Right renal cortex interstitium (tissue), 3 donors: Measurements from ENCODE around the gene MMP27. TPM values are rescaled to one million over a fixed set of nuclear protein-coding genes. Genes with fewer than 3 reads are reported as not detected.
"Not testable (repeated sequence)": the region's sequence is repeated elsewhere in the genome, so short reads cannot be mapped to it uniquely, and the experiment has no call there.

ENCODE experiments used
- DNase-seq, 3 donors: peaks; one replicate each; pipeline ENCODE4 v3.0.0-alpha.2; 2013; ENCODE audit warnings: low read depth in 3 of 3, low spot score in 2 of 3
- polyA plus RNA-seq, 3 donors: library from polyadenylated mRNA; unstranded; fragments of 120-200 nt; gene quantifications; one replicate each; pipeline ENCODE4 v1.2.1, GENCODE V29; 2013; ENCODE audit not compliant: insufficient read length in 3 of 3

Gene MMP27, protein sequence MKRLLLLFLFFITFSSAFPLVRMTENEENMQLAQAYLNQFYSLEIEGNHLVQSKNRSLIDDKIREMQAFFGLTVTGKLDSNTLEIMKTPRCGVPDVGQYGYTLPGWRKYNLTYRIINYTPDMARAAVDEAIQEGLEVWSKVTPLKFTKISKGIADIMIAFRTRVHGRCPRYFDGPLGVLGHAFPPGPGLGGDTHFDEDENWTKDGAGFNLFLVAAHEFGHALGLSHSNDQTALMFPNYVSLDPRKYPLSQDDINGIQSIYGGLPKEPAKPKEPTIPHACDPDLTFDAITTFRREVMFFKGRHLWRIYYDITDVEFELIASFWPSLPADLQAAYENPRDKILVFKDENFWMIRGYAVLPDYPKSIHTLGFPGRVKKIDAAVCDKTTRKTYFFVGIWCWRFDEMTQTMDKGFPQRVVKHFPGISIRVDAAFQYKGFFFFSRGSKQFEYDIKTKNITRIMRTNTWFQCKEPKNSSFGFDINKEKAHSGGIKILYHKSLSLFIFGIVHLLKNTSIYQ
- not detected for polyA plus RNA-seq

DNA sequence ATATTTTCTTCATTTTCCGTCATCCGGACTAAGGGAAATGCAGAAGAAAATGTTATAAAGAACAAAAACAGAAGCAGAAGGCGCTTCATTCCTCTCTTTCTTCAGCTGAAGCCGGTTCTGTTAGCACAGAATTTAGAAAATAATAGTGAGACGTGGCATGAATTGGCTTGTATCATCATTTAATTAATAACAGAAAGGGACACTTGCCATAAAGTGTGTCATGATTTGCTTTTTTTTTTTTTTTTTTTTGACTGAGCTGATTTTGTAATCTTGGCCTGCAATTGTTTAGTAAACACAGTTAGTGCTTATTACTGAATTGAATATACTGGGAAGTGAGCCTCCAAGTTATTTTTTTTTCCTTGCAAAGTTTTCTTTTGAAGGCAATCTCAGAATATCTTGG lies at the start of gene MMP27:
Gene MMP27 (minus strand): TSS at position 144 of the 400 bp plus-strand sequence. CDS start 55 bp downstream, at position 89.
- DNase-seq, result no peak

DNA sequence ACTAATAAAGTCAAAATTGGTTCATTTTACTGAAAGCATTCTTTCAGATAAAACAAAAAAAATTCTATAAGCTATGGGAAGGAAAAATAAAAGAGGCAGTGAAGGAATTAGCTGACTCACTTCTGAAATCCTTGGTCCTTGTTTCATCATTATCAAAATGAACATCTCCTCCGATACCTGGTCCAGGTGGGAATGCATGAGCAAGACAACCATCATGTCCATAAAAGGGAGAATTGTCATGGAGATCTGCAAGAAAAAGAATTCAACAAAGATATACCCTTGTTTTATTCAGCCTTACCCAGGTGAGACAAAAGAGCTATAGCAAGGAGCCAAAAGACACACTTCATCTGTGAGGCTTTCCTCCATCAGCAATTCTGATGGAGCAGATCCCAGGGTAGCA lies 47.7 kb upstream of the MMP27 start:
- DNase-seq, result no peak

DNA sequence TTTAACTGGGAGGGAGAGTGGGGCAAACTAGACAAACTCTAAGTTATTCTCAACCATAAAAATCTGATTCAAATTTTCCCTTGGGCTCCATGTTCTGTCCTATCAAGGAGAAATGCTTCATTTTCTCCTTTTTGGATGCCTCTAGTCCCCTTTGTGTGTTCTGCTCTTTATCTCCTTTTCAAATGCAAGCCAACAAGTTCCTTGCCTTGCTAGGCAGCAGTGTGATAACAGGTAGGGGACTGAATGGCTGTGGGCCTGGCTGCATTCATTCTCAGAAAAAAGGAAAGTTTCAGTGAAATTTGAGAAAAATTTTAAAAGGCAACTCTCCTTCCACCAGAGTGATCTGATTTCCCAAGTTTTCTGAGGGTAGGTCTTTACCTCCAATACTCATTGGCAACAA lies 46.1 kb upstream of the MMP27 start:
- no peak for DNase-seq

DNA sequence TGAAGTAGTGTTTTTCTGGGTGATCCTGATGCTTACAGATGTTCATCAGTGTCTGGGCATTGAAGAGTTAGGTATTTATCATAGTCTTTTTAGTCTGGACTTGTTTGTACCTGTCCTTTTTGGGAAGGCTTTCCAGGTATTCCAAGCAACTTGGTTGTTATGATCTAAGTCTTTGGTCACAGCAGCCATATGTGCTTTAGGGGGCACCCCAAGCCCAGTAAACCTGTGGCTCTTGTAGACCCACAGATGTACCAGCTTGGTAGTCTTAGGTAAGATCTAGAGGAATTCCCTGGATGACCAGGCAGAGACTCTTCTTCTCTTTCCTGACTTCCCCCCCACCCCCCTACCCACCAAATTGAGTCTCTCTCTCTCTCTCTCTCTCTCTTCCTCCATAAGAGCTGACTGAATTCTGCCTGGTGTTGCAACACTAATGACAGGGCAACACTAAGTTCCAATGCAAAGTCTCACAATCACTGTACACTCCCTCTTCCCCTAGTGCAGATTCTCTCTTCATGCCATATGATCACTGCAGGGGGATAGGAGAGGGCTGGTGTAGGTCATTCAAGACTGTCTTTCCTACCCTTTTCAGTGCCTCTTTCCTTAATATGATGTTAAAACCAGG lies 43.6 kb upstream of the MMP27 start:
- DNase-seq, result no peak

DNA sequence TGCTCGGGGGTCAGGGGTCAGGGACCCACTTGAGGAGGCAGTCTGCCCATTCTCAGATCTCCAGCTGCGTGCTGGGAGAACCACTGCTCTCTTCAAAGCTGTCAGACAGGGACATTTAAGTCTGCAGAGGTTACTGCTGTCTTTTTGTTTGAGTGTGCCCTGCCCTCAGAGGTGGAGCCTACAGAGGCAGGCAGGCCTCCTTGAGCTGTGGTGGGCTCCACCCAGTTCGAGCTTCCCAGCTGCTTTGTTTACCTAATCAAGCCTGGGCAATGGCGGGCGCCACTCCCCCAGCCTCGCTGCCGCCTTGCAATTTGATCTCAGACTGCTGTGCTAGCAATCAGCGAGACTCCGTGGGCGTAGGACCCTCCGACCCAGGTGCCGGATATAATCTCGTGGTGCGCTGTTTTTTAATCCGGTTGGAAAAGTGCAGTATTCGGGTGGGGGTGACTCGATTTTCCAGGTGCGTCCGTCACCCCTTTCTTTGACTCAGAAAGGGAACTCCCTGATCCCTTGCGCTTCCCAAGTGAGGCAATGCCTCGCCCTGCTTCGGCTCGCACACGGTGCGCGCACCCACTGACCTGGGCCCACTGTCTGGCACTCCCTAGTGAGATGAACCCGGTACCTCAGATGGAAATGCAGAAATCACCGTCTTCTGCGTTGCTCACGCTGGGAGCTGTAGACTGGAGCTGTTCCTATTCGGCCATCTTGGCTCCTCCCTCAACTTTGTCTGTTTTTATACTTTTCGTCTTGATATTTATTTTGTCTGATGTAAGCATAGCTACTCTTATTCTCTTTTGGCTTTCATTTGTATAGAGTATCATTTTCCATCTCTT lies 41.4 kb upstream of the MMP27 start:
- DNase-seq, result not testable (repeated sequence)

DNA sequence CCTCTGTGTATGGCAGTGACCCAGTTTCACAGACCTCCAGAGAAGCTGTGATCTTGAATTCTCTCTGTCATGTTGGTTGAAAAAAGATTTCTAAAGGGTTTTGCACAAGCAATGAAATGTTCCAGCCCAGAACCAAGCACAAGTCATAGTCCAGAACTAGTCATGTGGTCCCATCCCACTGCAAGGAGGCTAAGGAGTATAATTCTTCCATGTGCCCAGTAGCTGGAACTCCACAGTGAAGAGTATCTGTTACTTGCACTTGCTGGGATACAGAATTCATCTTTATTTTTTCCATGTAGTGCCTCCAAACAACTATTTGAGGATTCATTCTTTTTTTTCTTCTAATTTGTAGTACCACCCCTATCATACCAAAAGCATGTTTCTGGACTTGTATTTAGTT lies 29.1 kb upstream of the MMP27 start:
- DNase-seq, result no peak

DNA sequence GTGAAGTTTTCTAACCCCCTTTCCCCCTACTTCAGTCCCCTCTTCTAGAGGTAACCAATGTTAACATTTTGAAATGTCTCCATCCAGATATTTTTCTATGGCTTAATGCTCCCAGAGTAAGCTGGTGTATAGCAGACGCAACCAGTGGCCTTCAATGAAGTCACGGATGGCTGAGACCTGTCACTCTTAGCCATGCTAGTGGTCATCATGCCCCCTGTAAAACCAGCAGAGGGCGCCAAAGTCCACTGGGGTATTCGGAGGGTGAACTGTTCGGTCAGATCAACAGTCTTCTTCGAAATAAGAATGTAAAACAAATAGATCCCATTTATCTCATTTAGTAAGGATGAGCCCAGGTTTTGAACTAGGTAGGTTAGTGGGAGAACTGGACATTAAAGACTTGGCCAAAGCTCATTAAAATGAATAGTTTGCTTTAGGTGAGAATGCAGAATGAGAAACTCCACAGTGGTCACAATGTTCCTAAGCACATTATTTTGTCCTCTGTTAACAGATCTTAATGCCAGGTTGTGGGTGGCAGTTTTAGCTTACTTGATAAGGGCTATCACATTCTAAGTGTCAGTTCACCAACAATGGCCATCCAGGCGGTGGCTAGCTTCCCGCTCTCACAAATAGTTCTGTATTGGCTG lies 27.8 kb upstream of the MMP27 start:
- no peak for DNase-seq

DNA sequence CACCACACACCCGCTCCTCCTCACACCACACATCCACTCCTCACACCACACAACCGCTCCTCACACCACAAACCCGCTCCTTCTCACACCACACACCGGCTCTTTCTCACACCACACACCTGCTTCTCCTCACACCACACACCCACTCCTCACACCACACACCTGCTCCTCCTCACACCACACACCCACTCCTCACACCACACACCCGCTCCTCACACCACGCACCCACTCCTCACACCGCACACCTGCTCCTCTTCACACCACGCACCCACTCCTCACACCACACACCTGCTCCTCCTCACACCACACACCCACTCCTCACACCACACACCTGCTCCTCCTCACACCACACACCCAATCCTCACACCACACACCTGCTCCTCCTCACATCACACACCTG lies 25.4 kb upstream of the MMP27 start:
- DNase-seq, result not testable (repeated sequence)

DNA sequence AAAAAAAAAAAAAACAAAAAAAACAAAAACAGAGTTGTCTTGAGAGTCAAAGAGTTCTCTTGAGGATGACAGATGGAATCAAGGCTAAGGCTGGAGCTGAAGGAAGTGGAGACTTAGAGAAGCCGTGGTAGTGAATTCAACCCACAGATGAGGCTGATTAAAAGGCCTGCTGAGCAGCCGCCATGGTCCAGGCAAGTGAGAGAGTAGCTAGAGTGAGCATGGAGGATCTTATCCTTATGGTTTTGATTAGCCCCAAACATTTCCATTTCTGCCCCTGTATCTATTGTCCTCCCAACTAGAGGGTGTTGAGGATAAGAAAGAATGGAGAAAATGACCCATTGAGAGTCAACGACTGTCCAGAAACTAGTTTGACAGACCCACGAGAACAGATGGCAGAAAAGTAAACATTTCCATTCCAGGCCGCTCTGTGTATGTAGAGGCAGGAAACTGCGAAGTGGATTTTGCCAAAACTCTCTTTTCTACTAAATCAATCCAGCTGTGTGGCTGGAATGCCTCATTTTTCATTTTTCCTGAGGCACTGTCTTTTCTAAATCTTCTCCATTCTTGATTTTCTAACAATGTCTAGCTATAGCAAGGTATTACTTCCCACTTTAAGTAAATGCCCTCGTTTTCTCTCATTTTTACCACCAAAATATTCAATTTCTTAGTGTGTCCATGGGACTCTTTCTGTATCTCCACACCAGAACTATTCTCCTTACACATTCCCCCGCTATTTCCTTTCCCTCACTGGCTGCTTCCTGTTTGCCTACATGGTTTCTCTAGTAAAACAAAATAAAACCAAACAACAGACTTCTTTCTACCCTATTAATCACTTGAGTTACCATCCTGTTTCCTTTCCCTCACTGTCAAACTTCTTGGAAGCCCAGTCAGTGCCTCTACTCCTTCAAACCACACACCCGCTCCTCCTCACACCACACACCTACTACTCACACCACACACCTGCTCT lies 24.6 kb upstream of the MMP27 start:
- no peak for DNase-seq

DNA sequence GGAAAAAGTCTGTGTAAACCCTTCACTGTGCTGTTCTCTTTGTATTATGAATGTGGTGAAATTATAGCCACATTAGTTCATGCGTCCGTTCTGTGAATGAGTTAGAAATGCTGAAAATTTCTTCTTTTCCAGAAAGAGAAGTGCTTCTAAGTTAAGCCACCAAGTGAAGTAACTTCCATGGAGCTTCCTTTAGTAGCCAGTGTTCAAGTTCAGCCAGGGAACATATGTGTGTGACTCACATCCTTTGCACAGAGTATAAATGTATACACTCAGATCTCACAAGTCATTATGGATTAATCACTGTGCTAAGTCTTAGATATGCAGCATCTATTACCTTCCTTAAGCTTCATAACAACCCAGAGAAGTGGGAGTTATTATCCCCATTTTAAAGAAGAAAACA lies 22.3 kb upstream of the MMP27 start:
- DNase-seq, result no peak

DNA sequence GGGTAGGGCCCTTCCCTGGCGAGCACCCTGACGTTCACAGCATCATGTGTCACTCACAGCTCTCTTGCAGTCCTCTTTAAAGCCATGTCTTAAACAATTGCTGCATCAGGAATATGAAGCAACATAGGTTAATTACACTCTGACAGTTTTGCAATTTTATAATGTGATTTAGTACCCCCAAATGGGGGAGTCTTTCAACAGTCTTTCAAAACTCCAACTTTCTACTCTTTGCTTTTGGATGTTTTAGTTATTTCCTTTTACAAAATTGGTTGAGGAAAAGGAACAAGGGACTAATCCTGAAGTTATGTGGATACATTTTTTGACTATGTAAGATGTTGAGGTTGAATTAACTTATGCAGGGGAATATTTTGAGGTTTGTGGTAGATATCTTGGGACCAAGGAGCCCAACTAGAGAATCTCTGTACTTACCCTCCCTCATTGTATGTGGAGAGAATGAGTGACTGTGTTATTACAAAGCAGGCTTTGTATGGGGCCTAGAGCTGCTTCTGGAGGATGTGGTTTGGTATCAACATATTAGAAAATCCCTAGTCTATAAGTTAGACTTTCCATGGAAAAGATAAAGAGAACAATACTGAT lies 19.4 kb upstream of the MMP27 start, which contains the start of gene MMP8:
Gene MMP8 (minus strand): TSS at position 51 of the 597 bp plus-strand sequence. CDS start 99 bp downstream, outside the sequence.
- no peak for DNase-seq

DNA sequence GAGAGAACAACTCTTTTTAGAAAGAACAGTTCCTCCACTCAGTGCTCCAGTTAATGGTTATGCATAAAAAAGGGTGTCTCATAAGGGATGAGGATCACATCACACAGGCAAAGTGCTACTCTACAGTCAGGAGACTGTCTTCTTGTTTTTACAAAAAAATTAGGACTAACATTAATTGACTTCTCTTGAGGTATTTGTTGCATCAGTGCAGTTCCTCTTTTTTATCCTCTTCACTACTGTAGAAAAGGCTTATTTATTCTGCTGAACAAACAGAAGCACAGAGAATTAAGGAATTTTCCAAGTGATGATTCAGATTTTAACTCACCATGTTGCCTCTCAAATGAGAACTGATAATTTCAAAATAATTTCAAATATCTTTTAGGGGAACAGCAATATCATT lies 17.3 kb upstream of the MMP27 start:
- DNase-seq, result no peak

DNA sequence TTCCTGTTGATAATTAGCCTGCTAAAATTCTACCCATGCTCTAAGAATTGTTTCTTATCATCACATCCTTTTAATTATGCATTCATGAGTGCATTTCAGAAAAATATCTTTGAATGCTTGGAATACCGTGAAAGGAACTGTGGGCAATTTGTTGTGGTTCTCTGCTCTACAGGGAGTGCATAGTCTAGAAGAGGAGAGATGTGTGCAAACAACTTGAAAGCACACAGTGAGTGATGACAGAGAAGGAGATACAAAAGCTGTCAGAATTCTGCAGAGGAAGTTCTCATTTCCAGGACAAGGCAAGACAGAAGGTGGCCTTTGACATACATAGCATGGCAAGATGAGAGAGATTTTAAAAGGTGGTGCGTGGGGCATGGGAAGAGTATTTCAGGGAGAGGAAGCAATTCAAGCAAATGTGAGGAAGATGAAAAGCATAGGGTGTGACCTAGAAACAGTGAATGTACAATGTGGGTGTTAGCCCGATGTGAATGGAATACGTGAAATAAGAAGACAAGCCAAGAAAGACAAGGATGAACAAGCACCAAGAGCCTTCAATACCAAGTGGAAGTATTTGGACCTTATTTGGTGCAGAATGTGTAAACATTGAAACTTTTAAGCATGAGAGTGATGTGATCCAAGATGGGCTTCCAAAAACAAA lies 14.2 kb upstream of the MMP27 start:
- DNase-seq, result no peak

DNA sequence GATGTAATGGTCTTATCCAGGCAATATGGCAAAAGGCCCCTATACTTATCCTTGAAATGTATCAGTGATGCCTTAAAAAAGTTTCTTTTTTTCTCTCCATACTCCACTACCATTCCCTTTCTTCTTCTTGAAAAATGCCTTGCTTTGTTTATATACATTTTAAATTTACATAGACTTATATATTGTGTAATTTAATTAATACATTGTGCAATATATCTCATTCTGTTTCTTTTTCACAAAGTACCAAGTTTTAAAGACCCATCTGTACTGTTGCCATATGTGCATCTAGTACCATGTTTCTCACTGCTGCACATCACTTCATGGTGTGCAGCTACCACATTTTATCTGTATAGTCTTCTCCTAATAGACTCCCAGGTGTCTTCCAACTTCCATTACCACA lies 11.7 kb upstream of the MMP27 start:
- no peak for DNase-seq

DNA sequence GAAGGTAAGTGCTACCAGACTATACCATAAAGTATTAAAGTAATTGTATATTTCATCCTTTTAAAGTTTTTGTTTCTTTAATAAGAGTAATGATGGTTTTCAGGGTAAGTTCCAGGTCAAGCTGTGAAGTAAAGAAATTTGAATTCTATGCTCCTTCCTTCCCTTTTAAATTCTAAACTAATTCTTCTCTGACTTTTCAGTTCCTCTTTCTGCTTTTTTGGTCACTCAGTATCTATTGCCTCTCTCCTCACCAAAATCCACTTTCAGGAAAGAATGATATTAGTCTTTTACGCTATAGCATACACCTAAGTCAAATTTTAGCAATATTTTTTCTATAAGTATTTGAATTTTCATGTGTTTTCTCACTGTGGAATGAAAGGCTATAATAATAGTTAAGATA lies 11.0 kb upstream of the MMP27 start:
- no peak for DNase-seq

DNA sequence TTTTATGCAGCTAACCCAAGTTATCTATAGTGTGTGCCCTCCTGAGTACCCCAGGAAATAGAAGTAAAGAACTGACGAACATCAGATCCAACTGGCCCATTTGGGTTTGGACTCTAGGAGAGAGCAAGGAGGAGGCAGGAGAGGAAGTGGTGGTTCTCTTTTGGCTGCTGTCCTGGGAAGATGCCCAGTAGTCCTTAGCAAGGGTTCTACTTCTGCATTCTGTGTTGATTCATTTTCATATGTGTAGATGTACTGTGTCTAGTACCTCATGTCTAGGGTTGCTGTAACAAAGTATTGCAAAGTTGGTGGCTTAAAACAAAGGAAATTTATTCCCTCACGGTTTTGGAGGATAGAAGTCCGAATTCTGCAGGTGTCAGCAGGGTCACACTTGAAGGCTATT lies 6.6 kb upstream of the MMP27 start:
- no peak for DNase-seq

DNA sequence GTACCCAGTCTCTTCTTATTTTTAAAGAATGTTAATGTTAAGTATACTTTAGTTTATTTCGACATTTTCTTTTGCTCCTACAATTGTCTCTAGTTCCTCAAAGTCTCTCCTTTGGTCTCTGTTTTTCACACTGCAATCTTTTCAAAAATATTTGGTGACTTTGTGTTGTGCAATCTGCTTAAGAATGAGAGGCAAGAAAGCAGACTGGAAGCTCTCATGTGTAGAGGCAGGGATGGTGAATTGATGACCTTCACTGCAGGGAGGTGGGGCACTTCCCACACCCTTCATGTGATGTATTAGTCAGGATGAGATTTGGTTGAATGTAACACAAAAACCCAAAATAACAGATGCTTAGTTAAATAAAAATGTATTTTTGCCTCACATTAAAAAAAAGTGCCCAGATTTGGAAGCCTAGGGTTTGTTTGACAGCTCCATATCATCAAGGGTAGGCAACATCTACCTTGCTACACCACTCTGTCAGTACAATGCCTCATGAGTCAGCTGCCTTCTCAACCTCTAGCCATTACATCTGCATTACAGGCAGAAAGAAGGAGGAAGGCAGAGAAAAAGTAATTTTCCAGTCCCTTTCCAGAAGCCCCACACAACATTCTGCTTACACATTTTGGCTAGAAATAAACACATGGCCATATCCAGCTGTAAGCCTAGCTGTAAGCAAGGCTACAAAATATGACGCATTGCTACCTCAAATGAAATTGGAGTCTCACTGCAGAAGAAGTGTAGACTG lies 3.8 kb upstream of the MMP27 start:
- no peak for DNase-seq

DNA sequence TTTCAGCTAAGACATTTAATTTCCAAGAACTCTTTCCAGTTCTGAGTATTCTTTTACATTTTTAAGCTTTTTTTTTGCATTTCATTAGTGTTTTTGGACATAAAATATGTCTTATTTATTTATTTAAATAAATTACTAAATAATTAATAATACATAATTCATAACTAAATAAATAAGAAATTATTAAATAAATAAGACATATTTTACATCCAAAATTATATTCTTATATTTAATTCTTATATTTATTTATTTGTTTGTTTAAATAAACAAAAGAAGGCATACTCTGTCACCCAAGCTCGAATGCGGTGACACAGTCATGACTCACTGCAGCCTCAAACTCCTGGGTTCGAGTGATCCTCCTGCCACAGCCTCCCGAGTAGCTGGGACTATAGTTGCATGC lies 3.1 kb upstream of the MMP27 start:
- no peak for DNase-seq
